Measurements from ENCODE around the gene ANKFN1. TPM values are rescaled to one million over a fixed set of nuclear protein-coding genes. Genes with fewer than 3 reads are reported as not detected.

Gene ANKFN1
- total and polyA plus RNA-seq, 2 of the 13 experiments (the other 11 are each of a cell fraction or from before 2014, with no cell fraction given), result not detected

- no peak overlapping the region for H3K27ac ChIP-seq (ENCODE audit: extremely low read length, insufficient read depth, low read length)
- FAIRE-seq (no peak), ATAC-seq (no peak), DNase-seq (ENCODE audit: low spot score) (no peak)
- no peak overlapping the region for H3K4me3 ChIP-seq (replicated peaks in 1 of 3; ENCODE audit: insufficient read depth in 1 of 3, low read depth in 2 of 3, low read length in 3 of 3)
- no peaks in the 10 kb centered on the region for H3K36me3 ChIP-seq (replicated peaks in 1 of 2; ENCODE audit: control insufficient read depth in 1 of 2, insufficient read depth in 2 of 2, low read length in 2 of 2)
- intact Hi-C loops (cut with micrococcal nuclease; ENCODE audit: unreplicated experiment) (no loop called here), in situ Hi-C loops (cut with HindIII; ENCODE audit: extremely low pct_ligation_motif_present, low pct_unique_long_range_greater_than_20kb) (no loop called here)
- H3K9me3 ChIP-seq (ENCODE audit: low read length), result no peaks in the 10 kb centered on the region
- CTCF ChIA-PET (ENCODE audit: low intra/inter-chr PET ratio, low total read pairs), result no interaction called here
- no peak overlapping the region for H3K4me2 ChIP-seq (ENCODE audit: low read depth, low read length)
- no peaks in the 10 kb centered on the region for H4K20me1 ChIP-seq (ENCODE audit: insufficient read depth, low read length)
- no peak overlapping the region for H3K9ac ChIP-seq (ENCODE audit: insufficient read depth, low read depth, low read length)
- H2AFZ ChIP-seq (ENCODE audit: low read length), result no peak overlapping the region
- POLR2A ChIA-PET, result no interaction called here
- WGBS (ENCODE audit: low lambda C conversion rate), result 5% methylated on average over 2 of the region's 2 CpGs
- BruUV-seq (replicated peaks), result no TSS peak
- no peaks in the 10 kb centered on the region for H3K27me3 ChIP-seq (ENCODE audit: control insufficient read depth in 1 of 2, insufficient read depth in 2 of 2, low read length in 2 of 2)
- H3K4me1 ChIP-seq (ENCODE audit: insufficient read depth, low read length), result peaks cover 8% of the 10 kb centered on the region
- TF ChIP-seq RFXAP (CRISPR knock-in tag; IDR thresholded peaks at IDR 0.05; ENCODE audit: borderline replicate concordance) (no peak), TOE1 (CRISPR knock-in tag; IDR thresholded peaks at IDR 0.05) (no peak), CCDC6 (CRISPR knock-in tag; IDR thresholded peaks at IDR 0.05) (no peak)
- no peaks in the 10 kb centered on the region for H3K79me2 ChIP-seq (ENCODE audit: insufficient read depth, low read length)
These were observed 39.8 kb upstream of the ANKFN1 start for GRCh38 chr17:56113486-56113885.

- FAIRE-seq (no peak), DNase-seq (ENCODE audit: low spot score) (no peak), ATAC-seq (no peak)
- no peaks in the 10 kb centered on the region for H3K9me3 ChIP-seq (ENCODE audit: low read length)
- TF ChIP-seq ZNF136 (CRISPR knock-in tag; IDR thresholded peaks at IDR 0.05; ENCODE audit: low read depth) (no peak), FOXA3 (CRISPR knock-in tag; IDR thresholded peaks at IDR 0.05) (no peak), ZFP90 (CRISPR knock-in tag; IDR thresholded peaks at IDR 0.05; ENCODE audit: borderline replicate concordance) (no peak), MZF1 (CRISPR knock-in tag; IDR thresholded peaks at IDR 0.05; ENCODE audit: borderline replicate concordance) (no peak), NONO (IDR thresholded peaks at IDR 0.05) (no peak), NONO (CRISPR knock-in tag; conservative IDR thresholded peaks at IDR 0.05) (no peak), DMTF1 (CRISPR knock-in tag; IDR thresholded peaks at IDR 0.05) (no peak), ATF4 (CRISPR knock-in tag; IDR thresholded peaks at IDR 0.05) (no peak), ZNF333 (CRISPR knock-in tag; IDR thresholded peaks at IDR 0.05; ENCODE audit: borderline replicate concordance) (no peak)
- no peaks in the 10 kb centered on the region for H3K27me3 ChIP-seq (ENCODE audit: control insufficient read depth in 1 of 2, insufficient read depth in 2 of 2, low read length in 2 of 2)
- POLR2A ChIA-PET, result no interaction called here
- no peaks in the 10 kb centered on the region for H3K36me3 ChIP-seq (replicated peaks in 1 of 2; ENCODE audit: control insufficient read depth in 1 of 2, insufficient read depth in 2 of 2, low read length in 2 of 2)
- 0% methylated on average over 1 of the region's 1 CpG for WGBS (ENCODE audit: low lambda C conversion rate)
- no peak overlapping the region for H3K27ac ChIP-seq (ENCODE audit: extremely low read length, insufficient read depth, low read length)
- intact Hi-C loops (cut with micrococcal nuclease; ENCODE audit: unreplicated experiment), result no loop called here
- H3K4me1 ChIP-seq (ENCODE audit: insufficient read depth, low read length), result no peaks in the 10 kb centered on the region
- H4K20me1 ChIP-seq (ENCODE audit: insufficient read depth, low read length), result no peaks in the 10 kb centered on the region
- no TSS peak for BruUV-seq (replicated peaks)
- in situ Hi-C loops (cut with HindIII; ENCODE audit: extremely low pct_ligation_motif_present, low pct_unique_long_range_greater_than_20kb), result no loop called here
- CTCF ChIA-PET (ENCODE audit: low intra/inter-chr PET ratio, low total read pairs), result no interaction called here
- no peak overlapping the region for H3K4me2 ChIP-seq (ENCODE audit: low read depth, low read length)
- no peak overlapping the region for H3K9ac ChIP-seq (ENCODE audit: insufficient read depth, low read depth, low read length)
- H3K79me2 ChIP-seq (ENCODE audit: insufficient read depth, low read length), result no peaks in the 10 kb centered on the region
- H2AFZ ChIP-seq (ENCODE audit: low read length), result no peak overlapping the region
- no peak overlapping the region for H3K4me3 ChIP-seq (replicated peaks in 1 of 3; ENCODE audit: insufficient read depth in 1 of 3, low read depth in 2 of 3, low read length in 3 of 3)
These were observed 38.8 kb upstream of the ANKFN1 start for GRCh38 chr17:56114469-56114868.

Measured in HepG2 (cell line).